ENCODE measurements around the gene ACTL6B.

- TF ChIP-seq CTCF (IDR thresholded peaks at IDR 0.05 in 8 of 11, conservative IDR thresholded peaks at IDR 0.05 in 3 of 11) (no peak), POLR2A (IDR thresholded peaks at IDR 0.05) (no peak), POLR2AphosphoS5 (IDR thresholded peaks at IDR 0.05) (no peak)
Measured at GRCh38 chr7:100668069-100668449, 11.8 kb upstream of the ACTL6B start.
